Esophagus squamous epithelium (tissue), 4 donors: ENCODE measurements around the gene COL23A1.

Experiments
- POLR2A ChIP-seq, 4 donors: fragments of 450-650 bp; IDR thresholded peaks; one replicate each; pipeline ENCODE4 v1.6.1; 2017; ENCODE audit warnings: antibody characterized with exemption in 4 of 4, mild to moderate bottlenecking in 4 of 4, moderate library complexity in 3 of 4
- TF ChIP-seq, protein P1 (sequence below), 6 experiments: fragments of 450-650 bp in 4 of 6; fragments of 200-600 bp in 2 of 6; sonication (generic) in 2 of 6; IDR thresholded peaks; one replicate each; pipeline ENCODE4 v1.5.1; 2016 to 2019; ENCODE audit warnings: antibody characterized with exemption in 6 of 6, mild to moderate bottlenecking in 4 of 6, moderate library complexity in 4 of 6

GRCh38 chr5:178514851-178515418 lies 75.3 kb downstream of the COL23A1 start:
- no peak for TF ChIP-seq POLR2A (IDR thresholded peaks at IDR 0.05)
- TF ChIP-seq, protein P1, sequence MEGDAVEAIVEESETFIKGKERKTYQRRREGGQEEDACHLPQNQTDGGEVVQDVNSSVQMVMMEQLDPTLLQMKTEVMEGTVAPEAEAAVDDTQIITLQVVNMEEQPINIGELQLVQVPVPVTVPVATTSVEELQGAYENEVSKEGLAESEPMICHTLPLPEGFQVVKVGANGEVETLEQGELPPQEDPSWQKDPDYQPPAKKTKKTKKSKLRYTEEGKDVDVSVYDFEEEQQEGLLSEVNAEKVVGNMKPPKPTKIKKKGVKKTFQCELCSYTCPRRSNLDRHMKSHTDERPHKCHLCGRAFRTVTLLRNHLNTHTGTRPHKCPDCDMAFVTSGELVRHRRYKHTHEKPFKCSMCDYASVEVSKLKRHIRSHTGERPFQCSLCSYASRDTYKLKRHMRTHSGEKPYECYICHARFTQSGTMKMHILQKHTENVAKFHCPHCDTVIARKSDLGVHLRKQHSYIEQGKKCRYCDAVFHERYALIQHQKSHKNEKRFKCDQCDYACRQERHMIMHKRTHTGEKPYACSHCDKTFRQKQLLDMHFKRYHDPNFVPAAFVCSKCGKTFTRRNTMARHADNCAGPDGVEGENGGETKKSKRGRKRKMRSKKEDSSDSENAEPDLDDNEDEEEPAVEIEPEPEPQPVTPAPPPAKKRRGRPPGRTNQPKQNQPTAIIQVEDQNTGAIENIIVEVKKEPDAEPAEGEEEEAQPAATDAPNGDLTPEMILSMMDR (IDR thresholded peaks at IDR 0.05), result no peak
